Measurements from ENCODE around the gene ADCY9.
"Not testable (repeated sequence)": the region's sequence is repeated elsewhere in the genome, so short reads cannot be mapped to it uniquely, and the experiment has no call there.

Gene ADCY9

GRCh38 chr16:4093495-4094126 lies 22.6 kb downstream of the ADCY9 start:
- DNase-seq (ENCODE audit: low spot score), result no peak

DNA sequence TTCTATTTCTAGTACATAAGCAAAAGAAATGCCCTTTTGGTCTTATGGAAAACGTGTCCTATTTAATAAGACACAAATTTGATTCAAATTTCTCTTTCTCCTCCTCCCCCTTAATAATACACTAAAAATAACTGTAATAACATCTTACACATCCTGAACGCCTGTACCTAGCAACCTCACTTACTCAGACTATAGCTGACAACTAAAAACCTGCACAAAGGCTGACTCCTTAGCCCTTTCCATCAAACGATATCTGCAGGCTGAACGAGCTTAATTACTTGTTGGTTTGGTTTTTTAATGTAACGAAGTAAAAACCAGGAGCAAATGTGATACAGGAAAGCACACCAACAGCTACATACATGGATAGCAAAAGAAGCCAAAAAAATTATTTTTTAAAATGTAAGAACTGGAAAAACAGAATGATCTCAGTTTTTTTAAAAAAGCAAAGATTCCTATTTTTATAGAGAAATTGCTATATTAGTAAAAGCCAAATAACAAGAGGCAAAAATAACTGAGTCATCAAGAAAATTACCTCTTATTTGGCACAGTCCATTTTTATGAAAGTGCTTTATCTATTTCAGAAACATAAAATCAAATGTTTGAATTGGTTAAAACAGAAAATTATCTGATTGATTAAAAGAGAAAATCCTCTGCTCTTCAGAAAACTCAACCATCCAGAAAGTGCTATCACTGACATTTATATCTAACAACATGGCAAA lies 23.5 kb downstream of the ADCY9 start:
- DNase-seq (ENCODE audit: low spot score), result no peak

DNA sequence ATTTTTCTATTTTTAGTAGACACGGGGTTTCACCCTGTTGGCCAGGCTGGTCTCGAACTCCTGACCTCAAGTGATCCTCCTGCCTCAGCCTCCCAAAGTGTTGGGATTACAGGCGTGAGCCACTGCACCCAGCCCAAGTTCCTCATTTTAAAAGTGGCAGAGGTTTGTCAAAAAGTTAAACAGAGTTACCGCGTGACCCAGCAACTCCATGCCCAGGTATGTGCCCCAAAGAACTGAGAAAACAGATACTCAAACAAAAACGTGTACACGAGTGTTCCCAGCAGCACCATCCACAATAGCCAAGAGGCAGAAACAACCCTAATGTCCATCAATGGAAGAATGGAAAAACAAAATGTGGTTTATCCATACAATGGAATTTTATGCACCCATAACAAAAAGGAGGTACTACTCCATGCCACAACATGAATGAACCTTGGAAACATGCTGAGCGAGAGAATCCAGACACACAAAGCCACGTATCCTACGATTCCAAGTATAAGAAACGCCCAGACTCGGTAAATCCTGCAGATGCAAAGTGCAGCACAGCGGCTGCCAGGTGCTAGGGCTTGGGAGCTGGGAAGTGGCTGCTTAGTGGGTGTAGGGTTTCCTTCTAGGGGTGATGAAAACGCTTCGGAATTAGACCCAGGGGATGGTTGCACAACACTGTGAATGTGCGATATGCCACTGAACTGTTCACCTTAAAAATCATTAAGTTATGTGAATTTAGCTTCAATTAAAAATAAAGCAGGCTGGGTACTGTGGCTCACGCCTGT lies 24.8 kb downstream of the ADCY9 start:
- no peak for DNase-seq (ENCODE audit: low spot score)

DNA sequence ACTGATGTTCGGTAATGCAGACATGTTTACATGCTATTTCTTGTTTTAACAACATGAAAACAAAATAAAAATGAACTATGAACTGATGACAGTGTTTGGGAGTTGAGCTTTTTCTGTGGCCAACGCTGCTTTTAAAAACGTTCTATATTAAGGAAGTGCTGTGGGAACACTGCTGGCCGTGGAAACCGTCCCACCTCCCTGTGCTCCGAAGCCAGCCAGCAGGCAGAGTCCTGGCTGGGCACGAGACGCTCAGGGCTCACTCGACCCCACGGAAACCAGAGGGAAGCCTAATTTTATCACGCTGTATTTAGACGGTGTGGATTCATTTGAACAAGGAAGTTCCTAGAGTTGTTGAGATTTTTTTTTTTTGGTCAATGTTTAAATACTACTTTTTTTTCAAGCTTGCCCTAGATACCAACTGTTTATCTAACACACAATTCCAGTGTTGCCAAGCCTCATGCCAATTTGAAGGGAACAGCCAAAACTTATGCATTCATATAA lies 25.8 kb downstream of the ADCY9 start:
- no peak for DNase-seq (ENCODE audit: low spot score)

GRCh38 chr16:4089811-4090301 lies 26.4 kb downstream of the ADCY9 start:
- DNase-seq (ENCODE audit: low spot score), result no peak

GRCh38 chr16:4089251-4089810 lies 26.9 kb downstream of the ADCY9 start:
- DNase-seq (ENCODE audit: low spot score), result no peak

DNA sequence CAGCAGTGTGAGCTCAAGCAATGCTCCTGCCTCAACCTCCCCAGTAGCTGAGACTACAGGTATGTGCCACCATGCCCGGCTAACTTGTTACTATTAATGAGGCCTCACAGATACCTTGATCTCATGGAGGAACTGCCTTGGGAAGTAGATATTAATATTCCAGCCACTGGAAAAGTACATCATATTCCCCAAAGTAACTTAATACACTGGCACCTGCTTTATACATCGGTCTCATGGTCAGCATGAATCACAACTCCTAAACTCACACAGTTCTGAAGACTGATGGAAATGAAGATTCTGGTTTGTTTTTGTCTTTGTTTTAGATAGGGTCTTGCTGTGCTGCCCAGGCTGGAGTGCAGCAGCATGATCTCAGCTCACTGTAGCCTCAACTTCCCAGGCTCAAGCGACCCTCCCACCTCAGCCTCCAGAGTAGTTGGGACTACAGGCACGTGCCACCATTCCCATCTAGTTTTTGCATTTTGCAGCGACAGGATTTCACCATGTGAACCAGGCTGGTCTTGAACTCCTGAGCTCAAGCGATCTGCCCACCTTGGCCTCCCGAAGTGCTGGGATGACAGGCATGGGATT lies 28.2 kb downstream of the ADCY9 start:
- DNase-seq (ENCODE audit: low spot score), result no peak

GRCh38 chr16:4087099-4087885 lies 28.9 kb downstream of the ADCY9 start:
- no peak for DNase-seq (ENCODE audit: low spot score)

GRCh38 chr16:4086153-4086552 lies 30.1 kb downstream of the ADCY9 start:
- DNase-seq (ENCODE audit: low spot score), result no peak

DNA sequence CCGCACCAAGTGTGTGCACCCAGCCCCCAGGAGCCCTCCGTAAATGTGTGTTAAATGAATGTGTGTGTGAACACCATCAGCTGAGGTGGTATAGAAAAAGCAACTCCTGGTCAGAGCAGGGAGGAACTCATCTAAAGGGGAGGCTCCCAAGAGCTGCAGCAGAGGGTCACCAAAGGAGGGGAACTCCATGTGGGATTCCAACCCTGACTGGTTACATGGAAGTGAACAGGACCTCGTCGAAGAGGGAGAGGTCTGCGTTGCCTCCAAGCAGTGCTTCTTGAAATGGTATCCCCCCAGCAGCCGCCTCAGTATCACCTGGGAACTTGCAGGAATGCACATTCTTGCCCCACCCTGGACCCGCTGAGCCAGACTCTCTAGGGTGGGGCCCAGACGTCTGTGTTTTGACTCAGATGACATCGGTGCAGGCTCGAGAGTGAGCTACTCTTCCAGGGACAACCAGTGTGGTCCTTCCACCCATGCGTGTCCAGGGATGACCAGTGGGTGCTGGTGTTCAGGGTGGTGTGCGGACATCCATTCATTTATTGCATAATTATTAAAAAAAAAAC lies 30.8 kb downstream of the ADCY9 start:
- no peak for DNase-seq (ENCODE audit: low spot score)

- no peak for DNase-seq (ENCODE audit: low spot score)
Measured at GRCh38 chr16:4083347-4083870, 32.8 kb downstream of the ADCY9 start.

DNA sequence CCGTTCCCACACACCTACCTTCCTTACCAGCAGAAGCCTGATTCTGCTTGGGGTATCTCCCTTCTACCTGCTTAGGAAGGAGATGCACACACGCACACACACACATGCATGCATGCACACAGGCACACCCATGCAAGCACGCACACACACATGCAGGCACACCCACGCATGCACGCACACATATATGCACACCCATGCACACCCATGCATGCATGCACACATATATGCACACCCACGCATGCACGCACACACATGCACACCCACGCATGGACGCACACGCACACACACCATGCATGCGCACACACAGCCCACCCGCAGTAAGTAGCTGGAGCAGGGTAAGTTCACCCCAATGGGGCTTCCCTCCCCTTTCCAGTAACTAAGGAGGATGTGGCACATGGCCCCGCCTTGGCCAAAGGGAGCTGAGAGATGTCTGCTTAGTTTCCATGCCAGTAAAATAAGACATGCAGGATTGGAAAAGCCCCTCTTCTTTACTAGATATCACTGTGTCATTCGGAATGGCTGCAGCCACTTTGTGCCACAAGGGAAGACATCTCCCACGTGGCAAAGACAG lies 33.7 kb downstream of the ADCY9 start:
- DNase-seq (ENCODE audit: low spot score), result no peak

DNA sequence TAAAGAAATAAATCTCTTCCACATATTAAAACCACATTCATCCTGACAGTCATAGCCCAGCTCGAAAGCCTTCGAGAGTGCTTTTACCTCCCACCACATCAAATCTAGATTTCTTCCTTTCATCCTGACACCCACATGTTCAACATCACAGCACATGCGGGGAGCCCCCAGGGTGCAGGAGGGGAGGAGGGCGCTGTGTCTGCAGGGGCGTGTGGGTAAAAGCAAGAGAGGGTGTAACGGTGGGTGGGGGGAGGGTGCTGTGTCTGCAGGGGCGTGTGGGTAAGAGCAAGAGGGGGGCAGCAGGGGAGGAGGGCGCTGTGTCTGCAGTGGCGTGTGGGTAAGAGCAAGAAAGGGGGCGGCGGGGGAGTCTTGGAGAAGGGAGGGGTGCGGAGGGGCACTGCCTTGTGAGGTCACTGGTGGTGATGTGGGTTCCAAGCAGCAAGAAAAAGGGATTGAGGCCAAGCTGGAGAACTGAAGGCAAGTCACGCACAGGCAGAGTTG lies 34.7 kb downstream of the ADCY9 start:
- DNase-seq (ENCODE audit: low spot score), result no peak

- DNase-seq (ENCODE audit: low spot score), result no peak
Measured at GRCh38 chr16:4081047-4081446, 35.2 kb downstream of the ADCY9 start.

GRCh38 chr16:4077174-4077649 lies 39.0 kb downstream of the ADCY9 start:
- no peak for DNase-seq (ENCODE audit: low spot score)

DNA sequence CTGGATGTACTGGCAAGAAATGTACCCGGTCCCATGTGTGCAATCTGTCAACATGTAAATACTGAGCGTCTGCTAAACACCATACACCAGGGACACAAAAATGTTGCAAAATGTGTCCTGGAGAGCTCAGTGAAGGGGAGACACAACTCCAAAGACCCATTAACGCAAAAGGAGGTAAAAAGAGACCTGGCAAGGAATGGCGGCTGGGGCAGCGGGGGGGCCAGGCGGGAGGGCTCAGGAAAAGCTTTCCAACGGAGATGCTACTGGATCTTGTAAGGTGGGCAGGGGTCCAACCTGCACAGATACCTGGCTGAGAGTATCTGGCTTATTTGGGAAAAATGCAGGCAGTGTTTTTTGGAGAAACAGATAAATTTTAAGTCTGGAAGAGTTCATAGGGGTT lies 40.7 kb downstream of the ADCY9 start:
- DNase-seq (ENCODE audit: low spot score), result no peak

DNA sequence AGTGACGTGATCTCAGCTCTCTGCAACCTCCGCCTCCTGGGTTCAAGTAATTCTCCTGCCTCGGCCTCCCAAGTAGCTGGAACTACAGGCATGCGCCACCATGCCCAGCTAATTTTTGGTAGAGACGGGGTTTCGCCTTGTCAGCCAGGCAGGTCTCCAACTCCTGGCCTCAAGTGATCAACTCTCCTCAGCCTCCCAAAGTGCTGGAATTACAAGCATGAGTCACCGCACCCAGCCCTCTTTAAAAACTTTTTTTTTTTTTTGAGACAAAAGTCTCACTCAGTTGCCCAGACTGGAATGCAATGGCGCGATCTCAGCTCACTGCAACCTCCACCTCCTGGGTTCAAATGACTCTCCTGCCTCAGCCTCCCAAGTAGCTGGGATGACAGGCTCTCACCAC lies 43.1 kb downstream of the ADCY9 start:
- not testable (repeated sequence) for DNase-seq (ENCODE audit: low spot score)

DNA sequence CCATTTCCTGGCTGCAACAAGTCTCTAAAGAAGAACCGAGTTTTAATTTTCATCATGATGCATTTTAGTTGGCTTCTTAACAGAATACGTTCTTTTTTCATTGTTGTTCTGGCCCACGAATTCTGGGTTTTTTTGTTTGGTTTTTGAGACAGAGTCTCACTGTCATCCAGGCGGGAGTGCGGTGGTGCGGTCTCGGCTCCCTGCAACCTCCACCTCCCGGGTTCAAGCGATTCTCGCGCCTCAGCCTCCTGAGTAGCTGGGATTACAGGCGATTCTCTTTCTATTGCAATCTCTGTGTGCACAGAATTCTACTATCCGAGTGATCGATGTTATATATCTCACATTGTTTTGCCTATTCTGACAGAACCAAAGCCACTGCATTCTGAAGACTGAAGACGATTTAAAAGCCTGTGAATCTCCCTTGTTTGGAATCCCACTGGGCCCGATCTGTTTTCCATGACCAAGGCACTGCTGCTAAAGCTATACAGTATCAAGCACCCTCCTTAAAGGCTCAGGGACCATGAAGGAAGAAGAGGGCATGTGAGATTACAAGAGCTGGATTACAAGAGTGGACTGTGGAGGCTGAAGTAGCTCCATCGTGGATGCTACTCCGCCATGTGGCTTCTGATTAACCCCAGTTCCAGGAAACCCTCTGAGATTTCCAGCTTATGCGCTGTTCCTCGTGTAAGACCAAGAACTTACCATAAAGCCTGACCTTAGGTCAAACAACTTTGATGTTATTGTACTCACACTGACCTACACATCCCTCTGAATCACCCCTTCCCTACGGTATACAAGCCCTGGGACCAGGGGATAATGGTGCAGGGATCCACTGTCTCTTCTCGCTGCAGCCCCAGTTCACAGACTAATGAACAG lies 44.3 kb downstream of the ADCY9 start:
- no peak for DNase-seq (ENCODE audit: low spot score)

DNA sequence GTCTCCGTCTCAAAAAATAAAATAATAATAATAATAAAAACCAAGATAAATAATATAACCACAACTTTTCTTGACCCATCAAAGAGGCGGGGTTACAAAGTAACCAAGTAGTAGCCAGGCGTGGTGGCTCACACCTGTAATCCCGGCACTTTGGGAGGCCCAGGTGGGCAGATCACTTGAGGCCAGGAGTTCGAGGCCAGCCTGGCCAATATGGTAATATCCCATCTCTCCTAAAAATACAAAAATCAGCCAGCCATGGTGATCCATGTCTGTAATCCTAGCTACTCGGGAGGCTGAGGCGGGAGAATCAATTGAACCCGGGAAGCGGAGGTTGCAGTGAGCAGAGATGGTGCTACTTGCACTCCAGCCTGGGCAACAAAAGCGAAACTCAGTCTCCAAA lies 45.3 kb downstream of the ADCY9 start:
- DNase-seq (ENCODE audit: low spot score), result no peak
